ENCODE results near the gene OSM.
"Not testable (repeated sequence)": the region's sequence is repeated elsewhere in the genome, so short reads cannot be mapped to it uniquely, and the experiment has no call there.

The OSM gene

GRCh38 chr22:30236875-30237274 lies 29.8 kb downstream of the OSM start:
- Histone ChIP-seq H3K27ac (ENCODE audit: low read depth, low read length, poor library complexity, severe bottlenecking) (no peak overlapping the region), H3K4me2 (ENCODE audit: low read length) (no peak overlapping the region), H3F3A (ENCODE audit: insufficient read depth, low read length) (no peaks in the 10 kb centered on the region), H3K9ac (ENCODE audit: low read length) (no peak overlapping the region), H3K36me3 (ENCODE audit: insufficient read depth, low read length) (no peaks in the 10 kb centered on the region), H2AFZ (ENCODE audit: low read length) (no peak overlapping the region), H4K20me1 (ENCODE audit: insufficient read depth, low read length) (no peaks in the 10 kb centered on the region), H3K4me3 (ENCODE audit: low read depth, low read length, poor library complexity, severe bottlenecking) (no peak overlapping the region), H3K4me1 (ENCODE audit: insufficient read depth, low read length, severe bottlenecking) (no peaks in the 10 kb centered on the region), H3K9me2 (ENCODE audit: low read depth, low read length) (no peaks in the 10 kb centered on the region), H3K9me3 (ENCODE audit: low read length) (no peaks in the 10 kb centered on the region), H3K27me3 (ENCODE audit: insufficient read depth, low read length) (no peaks in the 10 kb centered on the region; the same call in 1 of the 2 replicates), H3K79me2 (ENCODE audit: insufficient read depth, low read length) (no peaks in the 10 kb centered on the region)
- no peak for TF ChIP-seq EZH2 (IDR thresholded peaks at IDR 0.05; ENCODE audit: borderline replicate concordance, low read length)
- no peak for TF ChIP-seq CTCF (IDR thresholded peaks at IDR 0.05; ENCODE audit: low read length)

- Histone ChIP-seq H3K27me3 (ENCODE audit: insufficient read depth, low read length) (no peaks in the 10 kb centered on the region), H3K27ac (ENCODE audit: low read depth, low read length, poor library complexity, severe bottlenecking) (no peak overlapping the region), H3K79me2 (ENCODE audit: insufficient read depth, low read length) (no peaks in the 10 kb centered on the region), H3K4me1 (ENCODE audit: insufficient read depth, low read length, severe bottlenecking) (no peaks in the 10 kb centered on the region), H2AFZ (ENCODE audit: low read length) (no peak overlapping the region), H3K4me3 (ENCODE audit: low read depth, low read length, poor library complexity, severe bottlenecking) (no peak overlapping the region), H4K20me1 (ENCODE audit: insufficient read depth, low read length) (no peaks in the 10 kb centered on the region), H3F3A (ENCODE audit: insufficient read depth, low read length) (no peaks in the 10 kb centered on the region), H3K4me2 (ENCODE audit: low read length) (no peak overlapping the region), H3K36me3 (ENCODE audit: insufficient read depth, low read length) (no peaks in the 10 kb centered on the region), H3K9me2 (ENCODE audit: low read depth, low read length) (no peaks in the 10 kb centered on the region), H3K9me3 (ENCODE audit: low read length) (no peaks in the 10 kb centered on the region), H3K9ac (ENCODE audit: low read length) (no peak overlapping the region)
- no peak for TF ChIP-seq CTCF (IDR thresholded peaks at IDR 0.05; ENCODE audit: low read length)
- no peak for TF ChIP-seq EZH2 (IDR thresholded peaks at IDR 0.05; ENCODE audit: borderline replicate concordance, low read length)
Measured at GRCh38 chr22:30235687-30236170, 30.9 kb downstream of the OSM start.

- Histone ChIP-seq H3K4me2 (ENCODE audit: low read length) (no peak overlapping the region), H3K27ac (ENCODE audit: low read depth, low read length, poor library complexity, severe bottlenecking) (no peak overlapping the region), H2AFZ (ENCODE audit: low read length) (no peak overlapping the region)
Measured at GRCh38 chr22:30234786-30235470, 31.7 kb downstream of the OSM start.

GRCh38 chr22:30234325-30234724 lies 32.3 kb downstream of the OSM start:
- not testable (repeated sequence) for H3K9me2 ChIP-seq (ENCODE audit: low read depth, low read length); H3K36me3 ChIP-seq (ENCODE audit: insufficient read depth, low read length); H3K4me3 ChIP-seq (ENCODE audit: low read depth, low read length, poor library complexity, severe bottlenecking); H3K9ac ChIP-seq (ENCODE audit: low read length); H4K20me1 ChIP-seq (ENCODE audit: insufficient read depth, low read length); H2AFZ ChIP-seq (ENCODE audit: low read length); H3K4me1 ChIP-seq (ENCODE audit: insufficient read depth, low read length, severe bottlenecking); H3K27me3 ChIP-seq (ENCODE audit: insufficient read depth, low read length); H3K79me2 ChIP-seq (ENCODE audit: insufficient read depth, low read length); H3K27ac ChIP-seq (ENCODE audit: low read depth, low read length, poor library complexity, severe bottlenecking); H3K4me2 ChIP-seq (ENCODE audit: low read length); H3F3A ChIP-seq (ENCODE audit: insufficient read depth, low read length); H3K9me3 ChIP-seq (ENCODE audit: low read length)

More at GRCh38 chr22:30234786-30235470, 31.7 kb downstream of the OSM start:
- Histone ChIP-seq H3K27me3 (ENCODE audit: insufficient read depth, low read length) (no peaks in the 10 kb centered on the region), H3K36me3 (ENCODE audit: insufficient read depth, low read length) (no peaks in the 10 kb centered on the region), H3F3A (ENCODE audit: insufficient read depth, low read length) (no peaks in the 10 kb centered on the region), H3K4me1 (ENCODE audit: insufficient read depth, low read length, severe bottlenecking) (no peaks in the 10 kb centered on the region), H3K9me2 (ENCODE audit: low read depth, low read length) (no peaks in the 10 kb centered on the region), H3K9me3 (ENCODE audit: low read length) (no peaks in the 10 kb centered on the region), H3K4me3 (ENCODE audit: low read depth, low read length, poor library complexity, severe bottlenecking) (no peak overlapping the region), H4K20me1 (ENCODE audit: insufficient read depth, low read length) (no peaks in the 10 kb centered on the region), H3K9ac (ENCODE audit: low read length) (no peak overlapping the region), H3K79me2 (ENCODE audit: insufficient read depth, low read length) (no peaks in the 10 kb centered on the region)
- no peak for TF ChIP-seq EZH2 (IDR thresholded peaks at IDR 0.05; ENCODE audit: borderline replicate concordance, low read length)
- TF ChIP-seq CTCF (IDR thresholded peaks at IDR 0.05; ENCODE audit: low read length), result no peak
